DMS153 treated with DMSO at 0.1 percent for 48 hours (cell line): ENCODE measurements around the gene WSCD2.

ENCODE experiments used
- DNase-seq: peaks from one replicate; lab custom pipeline; 2025; ENCODE audit not compliant: unreplicated experiment; lab: John Stamatoyannopoulos, UW

The WSCD2 gene

DNA sequence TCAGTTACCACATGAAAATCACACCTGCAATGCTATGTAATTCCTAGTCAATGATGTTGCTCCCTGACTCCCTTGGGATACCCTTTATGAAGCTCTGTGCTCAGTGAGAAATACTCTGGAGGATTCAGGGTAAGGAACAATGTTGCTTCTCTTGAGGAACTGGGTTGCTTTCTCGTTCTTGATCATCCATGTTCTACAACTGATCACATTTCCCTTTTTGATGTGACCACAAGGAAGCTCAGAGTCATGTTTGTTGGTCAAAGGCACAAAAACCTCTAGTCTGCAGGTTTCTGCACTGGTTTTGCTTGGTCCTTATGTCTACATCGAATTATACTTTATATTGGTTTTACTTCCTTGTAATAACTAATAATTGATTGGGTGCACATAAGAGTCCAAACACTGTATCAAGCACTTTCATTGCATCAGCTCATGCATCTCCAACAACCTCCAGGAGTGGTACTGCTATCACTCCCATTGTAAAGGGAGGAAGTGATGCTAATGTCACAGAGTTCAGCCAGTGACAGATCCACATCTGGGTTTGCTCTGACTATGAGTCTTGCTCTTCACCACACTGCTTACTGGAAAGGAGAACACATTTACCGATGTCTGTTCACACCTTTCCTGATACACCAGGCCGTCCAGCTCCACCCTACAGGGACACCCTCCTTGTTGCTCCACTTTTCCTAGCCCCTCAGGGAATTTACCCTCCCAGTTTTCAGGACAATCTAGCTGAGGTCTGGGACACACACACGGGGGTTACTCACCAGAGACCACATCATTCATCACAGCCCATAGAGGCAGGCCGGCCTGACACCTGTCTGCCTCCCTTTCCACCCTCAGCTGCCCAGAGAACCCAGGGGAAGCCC lies 169.0 kb downstream of the WSCD2 start:
- no peak for DNase-seq

DNA sequence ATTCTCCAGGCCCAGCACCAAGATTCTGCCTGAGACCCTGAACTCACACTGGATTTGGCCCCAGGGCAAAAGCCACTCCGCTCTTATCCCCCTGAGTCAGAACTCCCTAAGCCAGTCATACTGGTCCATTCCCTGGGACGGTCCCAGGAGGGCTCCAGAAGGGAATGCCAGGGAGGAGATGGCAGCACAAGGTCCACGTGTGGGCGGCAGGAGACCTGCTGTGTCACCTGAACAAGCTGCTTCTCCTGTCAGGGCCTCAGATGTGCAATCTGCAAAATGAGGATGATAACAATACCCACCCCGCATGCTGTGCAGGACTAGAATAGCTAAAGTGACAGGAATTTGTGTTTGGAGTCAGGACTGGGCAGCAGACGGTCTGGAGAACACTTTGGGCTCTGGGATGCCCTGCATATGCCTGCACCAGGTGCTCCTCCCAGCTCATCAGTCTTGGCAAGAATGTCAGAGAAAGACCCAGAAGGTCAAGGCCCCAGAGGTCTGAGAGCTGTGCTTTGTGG lies 169.7 kb downstream of the WSCD2 start:
- DNase-seq = no peak

- DNase-seq = no peak
Measured at GRCh38 chr12:108299516-108299915, 170.4 kb downstream of the WSCD2 start.
